ENCODE data around the gene L3MBTL4. TPM values are rescaled to one million over a fixed set of nuclear protein-coding genes. Genes with fewer than 3 reads are reported as not detected.

Gene L3MBTL4
- total and polyA plus RNA-seq, 11 donors: 0.27 to 3.3 (median 1.2) TPM

DNA sequence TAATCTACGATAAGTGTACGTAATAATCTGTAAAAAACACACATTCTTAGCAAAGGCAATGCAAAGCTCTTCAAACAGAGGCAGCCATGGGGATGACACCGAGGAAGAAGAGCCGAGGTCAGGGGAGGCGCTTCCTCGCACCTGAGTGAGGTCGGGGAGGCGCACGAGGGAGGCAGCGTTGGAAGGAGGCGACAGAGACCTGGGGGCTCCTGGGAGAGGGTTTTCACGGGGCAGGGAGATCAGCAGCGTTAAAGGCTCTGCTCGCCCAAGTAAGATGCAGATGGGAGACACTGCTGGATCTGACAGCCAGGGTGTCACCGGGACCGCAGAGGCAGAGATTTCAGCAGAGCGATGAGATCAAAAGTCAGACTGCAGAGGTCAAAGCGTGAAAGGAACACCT lies 143.1 kb downstream of the L3MBTL4 start:
- no peak overlapping the region for H3K4me3 ChIP-seq
- 81 to 87% (median 83%) methylated on average over 18 of the region's 18 CpGs for WGBS, 4 donors
- no peaks in the 10 kb centered on the region for H3K9me3 ChIP-seq
- H3K27ac ChIP-seq: no peak overlapping the region
- H3K4me1 ChIP-seq: no peaks in the 10 kb centered on the region
- intact Hi-C loops (cut with DNase I): no loop called here
- TF ChIP-seq, protein P1, sequence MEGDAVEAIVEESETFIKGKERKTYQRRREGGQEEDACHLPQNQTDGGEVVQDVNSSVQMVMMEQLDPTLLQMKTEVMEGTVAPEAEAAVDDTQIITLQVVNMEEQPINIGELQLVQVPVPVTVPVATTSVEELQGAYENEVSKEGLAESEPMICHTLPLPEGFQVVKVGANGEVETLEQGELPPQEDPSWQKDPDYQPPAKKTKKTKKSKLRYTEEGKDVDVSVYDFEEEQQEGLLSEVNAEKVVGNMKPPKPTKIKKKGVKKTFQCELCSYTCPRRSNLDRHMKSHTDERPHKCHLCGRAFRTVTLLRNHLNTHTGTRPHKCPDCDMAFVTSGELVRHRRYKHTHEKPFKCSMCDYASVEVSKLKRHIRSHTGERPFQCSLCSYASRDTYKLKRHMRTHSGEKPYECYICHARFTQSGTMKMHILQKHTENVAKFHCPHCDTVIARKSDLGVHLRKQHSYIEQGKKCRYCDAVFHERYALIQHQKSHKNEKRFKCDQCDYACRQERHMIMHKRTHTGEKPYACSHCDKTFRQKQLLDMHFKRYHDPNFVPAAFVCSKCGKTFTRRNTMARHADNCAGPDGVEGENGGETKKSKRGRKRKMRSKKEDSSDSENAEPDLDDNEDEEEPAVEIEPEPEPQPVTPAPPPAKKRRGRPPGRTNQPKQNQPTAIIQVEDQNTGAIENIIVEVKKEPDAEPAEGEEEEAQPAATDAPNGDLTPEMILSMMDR (IDR thresholded peaks at IDR 0.05): no peak
- TF ChIP-seq POLR2A (IDR thresholded peaks at IDR 0.05): no peak
- DNase-seq: no peak
- peaks cover 0 to 6% (median 0%) of the 10 kb centered on the region in 9 donors for H3K27me3 ChIP-seq
- ATAC-seq: no peak
- no peaks in the 10 kb centered on the region for H3K36me3 ChIP-seq

DNA sequence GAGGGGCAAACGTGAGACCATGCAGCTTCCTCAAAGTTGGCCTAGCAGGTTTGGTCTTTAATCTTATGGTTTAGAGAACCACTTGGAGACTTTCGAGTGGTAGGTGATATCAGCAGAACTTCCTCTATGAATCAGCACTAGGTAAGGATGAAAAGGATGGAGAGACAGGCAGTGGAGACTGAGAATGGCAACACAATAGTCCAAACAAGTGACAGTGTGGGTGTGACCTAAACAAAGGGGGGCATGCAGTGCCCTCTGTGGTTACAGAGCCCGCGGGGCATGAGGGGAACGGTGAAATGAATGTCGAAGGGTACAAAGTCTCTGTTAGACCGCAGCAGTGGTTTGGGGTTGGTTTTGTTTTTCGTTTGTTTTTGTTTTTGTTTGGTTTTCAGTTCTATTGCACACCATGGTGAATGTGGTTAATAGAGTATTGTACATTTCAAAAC lies 143.9 kb downstream of the L3MBTL4 start:
- H3K4me1 ChIP-seq: no peaks in the 10 kb centered on the region
- no peak for DNase-seq
- H3K4me3 ChIP-seq: no peak overlapping the region
- TF ChIP-seq, protein P1 (IDR thresholded peaks at IDR 0.05): no peak
- no peak for TF ChIP-seq POLR2A (IDR thresholded peaks at IDR 0.05)
- no peaks in the 10 kb centered on the region for H3K9me3 ChIP-seq
- no peaks in the 10 kb centered on the region for H3K36me3 ChIP-seq
- H3K27ac ChIP-seq: no peak overlapping the region
- peaks cover 0 to 6% (median 0%) of the 10 kb centered on the region in 9 donors for H3K27me3 ChIP-seq
- no peak for ATAC-seq
- intact Hi-C loops (cut with DNase I): no loop called here
- WGBS, 4 donors: 84 to 88% (median 87%) methylated on average over 8 of the region's 8 CpGs

DNA sequence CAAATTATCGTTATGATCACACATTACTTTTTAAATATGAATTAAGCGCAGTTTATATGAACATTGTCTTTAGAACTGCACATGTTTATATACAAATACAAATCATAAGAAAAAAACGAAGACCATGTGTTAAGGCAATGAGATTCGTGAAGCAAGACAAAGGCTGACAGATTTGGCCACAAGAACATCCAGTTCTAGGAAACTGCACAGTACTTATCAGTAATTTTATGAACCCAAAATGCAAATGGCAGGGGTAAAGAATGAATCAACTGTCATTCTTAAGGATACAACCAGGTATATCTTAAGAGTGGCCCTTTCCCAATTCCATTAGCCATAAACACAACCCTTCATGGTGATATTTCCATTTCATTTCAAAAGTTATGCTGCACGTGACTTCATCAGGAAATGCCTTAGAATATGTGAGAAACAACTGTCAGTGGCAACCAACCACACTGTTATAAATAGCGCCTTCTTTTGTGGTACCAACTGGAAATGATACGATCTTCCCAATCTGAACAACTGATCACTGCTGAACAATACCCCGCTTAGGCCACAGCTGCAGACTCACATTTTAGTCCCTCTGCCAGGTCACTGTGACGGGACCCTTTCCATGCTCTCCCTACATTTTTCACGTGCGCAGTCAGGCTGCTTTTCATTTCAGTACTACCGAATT lies 144.9 kb downstream of the L3MBTL4 start:
- H3K4me3 ChIP-seq: no peak overlapping the region
- no peak for ATAC-seq
- no peaks in the 10 kb centered on the region for H3K36me3 ChIP-seq
- no peaks in the 10 kb centered on the region for H3K9me3 ChIP-seq
- intact Hi-C loops (cut with DNase I): no loop called here
- peaks cover 0 to 6% (median 0%) of the 10 kb centered on the region in 9 donors for H3K27me3 ChIP-seq
- H3K4me1 ChIP-seq: no peaks in the 10 kb centered on the region
- 85 to 93% (median 88%) methylated on average over 12 of the region's 12 CpGs for WGBS, 4 donors
- TF ChIP-seq POLR2A (IDR thresholded peaks at IDR 0.05): no peak
- TF ChIP-seq, protein P1 (IDR thresholded peaks at IDR 0.05): no peak
- DNase-seq: no peak
- H3K27ac ChIP-seq: no peak overlapping the region

DNA sequence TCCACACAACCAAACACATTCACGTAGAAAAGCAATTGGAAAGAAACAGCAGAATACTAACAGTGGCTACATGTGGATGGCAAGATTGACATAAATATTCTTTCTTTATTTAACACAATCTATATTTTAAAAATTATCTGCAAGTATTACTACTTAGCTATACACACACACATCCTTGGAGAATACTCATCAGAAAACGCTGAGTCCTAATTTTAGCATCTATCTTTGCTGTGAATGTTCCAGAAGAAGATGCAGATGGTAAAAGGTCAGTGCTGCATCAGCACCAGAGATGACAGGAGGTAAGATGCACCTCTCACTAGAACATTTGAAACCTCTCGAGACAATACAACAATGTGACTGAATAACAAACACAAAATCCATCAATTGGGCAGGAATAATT lies 148.5 kb downstream of the L3MBTL4 start:
- TF ChIP-seq, protein P1 (IDR thresholded peaks at IDR 0.05): no peak
- TF ChIP-seq POLR2A (IDR thresholded peaks at IDR 0.05): no peak
- H3K4me1 ChIP-seq: no peaks in the 10 kb centered on the region
- ATAC-seq: no peak
- intact Hi-C loops (cut with DNase I): no loop called here
- DNase-seq: no peak
- peaks cover 0 to 3% (median 0%) of the 10 kb centered on the region in 9 donors for H3K27me3 ChIP-seq
- no peak overlapping the region for H3K4me3 ChIP-seq
- no peaks in the 10 kb centered on the region for H3K9me3 ChIP-seq
- WGBS, 4 donors: 83 to 90% (median 87%) methylated on average over 3 of the region's 3 CpGs
- no peaks in the 10 kb centered on the region for H3K36me3 ChIP-seq
- no peak overlapping the region for H3K27ac ChIP-seq

Measured in heart left ventricle (tissue), 16 donors.